HG03442 (cell line): Measurements from ENCODE around the gene NFAM1.

Experiments used
- ATAC-seq: cut with Tn5 transposase; IDR thresholded peaks from one replicate; pipeline ENCODE4 v1.9.1; 2021; ENCODE audit warnings: mild to moderate bottlenecking, moderate library complexity; ENCODE audit not compliant: unreplicated experiment

NFAM1 gene

DNA sequence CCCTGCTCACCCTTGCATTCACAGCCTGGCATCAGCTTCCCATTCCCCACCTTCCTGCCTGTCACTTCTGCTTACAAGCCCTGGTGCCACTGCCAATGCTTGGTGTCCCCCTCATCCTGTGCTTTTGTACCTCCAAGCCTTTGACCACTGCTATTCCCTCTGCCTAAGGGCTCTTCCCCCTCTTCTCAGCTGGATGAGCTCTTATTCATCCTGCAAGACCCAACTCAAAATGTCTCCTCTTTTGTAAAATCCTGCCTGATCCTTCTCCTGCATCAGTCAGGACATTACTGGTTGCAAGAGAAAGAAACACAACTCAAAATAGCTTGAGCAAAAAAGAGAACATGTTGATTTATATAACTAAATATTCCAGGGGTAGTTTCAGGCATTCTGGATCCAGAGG lies 94.8 kb downstream of the NFAM1 start:
- no peak for ATAC-seq

DNA sequence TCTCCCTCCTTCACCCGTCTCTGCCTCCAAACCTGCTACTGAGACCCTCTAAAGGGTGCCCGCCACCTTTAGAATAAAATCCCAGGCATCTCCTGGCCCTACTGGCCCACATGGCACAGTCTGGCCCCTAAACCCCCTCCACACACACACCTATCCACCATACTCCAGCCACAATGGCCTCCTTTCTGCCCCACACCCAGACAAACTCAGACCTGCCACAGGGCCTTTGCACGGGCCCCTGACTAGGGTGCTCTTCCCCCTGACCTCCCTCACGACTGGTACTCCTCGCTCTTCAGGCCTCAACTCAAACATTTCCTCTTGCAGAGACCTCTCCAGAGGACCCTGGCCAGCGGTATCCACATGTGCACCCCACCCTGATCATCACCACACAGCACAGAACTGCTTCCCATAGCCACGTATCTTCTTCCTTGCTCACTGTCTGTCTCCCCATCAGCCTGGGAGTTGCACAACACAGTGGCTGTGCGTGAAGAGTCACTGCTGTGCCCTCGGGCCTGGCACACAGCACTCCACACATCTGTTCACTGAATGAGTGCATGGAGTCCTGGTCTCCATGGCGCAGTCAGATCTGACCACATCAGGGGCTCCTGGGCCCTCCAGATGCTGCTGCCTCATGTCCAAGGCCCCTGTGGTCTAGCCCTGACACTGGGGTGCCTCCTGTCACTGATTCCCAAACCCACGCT lies 95.5 kb downstream of the NFAM1 start:
- ATAC-seq, result no peak

GRCh38 chr22:42335839-42336378 lies 96.3 kb downstream of the NFAM1 start:
- ATAC-seq, result no peak

- no peak for ATAC-seq
Measured at GRCh38 chr22:42334875-42335512, 97.2 kb downstream of the NFAM1 start.

GRCh38 chr22:42333544-42333943 lies 98.7 kb downstream of the NFAM1 start:
- ATAC-seq, result no peak

DNA sequence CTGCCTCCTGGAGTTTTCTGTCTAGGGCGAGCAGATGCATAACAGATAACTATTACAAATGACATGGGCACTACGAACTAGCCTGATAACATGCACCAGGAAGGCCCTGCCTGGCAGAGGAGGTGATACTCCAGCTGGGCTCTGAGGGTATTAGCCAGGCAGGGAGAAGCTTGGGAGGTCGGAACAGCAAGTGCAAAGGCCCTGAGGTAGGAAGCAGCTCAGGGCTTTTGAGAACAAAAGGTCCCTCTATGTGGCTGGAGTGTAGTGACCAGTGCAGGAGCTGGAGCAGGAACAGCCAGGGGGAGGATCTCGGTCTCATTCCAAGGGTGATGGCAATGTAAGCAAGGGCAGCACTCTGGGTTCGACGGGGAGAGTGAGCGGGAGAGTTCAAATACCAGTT lies 100.1 kb downstream of the NFAM1 start:
- ATAC-seq, result no peak

- no peak for ATAC-seq
Measured at GRCh38 chr22:42331014-42331413, 101.2 kb downstream of the NFAM1 start.
